Keratinocyte (primary cell): ENCODE results near the gene BOC.

Experiments
- CTCF ChIP-seq, 3 experiments: IDR thresholded peaks in 1 of 3; conservative IDR thresholded peaks in 1 of 3; optimal IDR thresholded peaks in 1 of 3; 2 replicates in 2 of 3; 3 replicates in 1 of 3; pipeline versions ENCODE3 to v1.5.1; 2011; ENCODE audit warnings: low read length in 3 of 3, mild to moderate bottlenecking in 3 of 3, moderate library complexity in 2 of 3, control low read depth in 1 of 3, inconsistent platforms in 1 of 3; ENCODE audit not compliant: insufficient read depth in 2 of 3; ENCODE audit errors: extremely low read depth in 1 of 3
- EZH2 ChIP-seq: IDR thresholded peaks from one replicate; pipeline ENCODE4 v1.6.1; 2012; ENCODE audit warnings: inconsistent platforms, mild to moderate bottlenecking, low read length, moderate library complexity

GRCh38 chr3:113331187-113331586 is 119.8 kb downstream of the BOC start:
- TF ChIP-seq CTCF (optimal IDR thresholded peaks at IDR 0.05 in 1 of 3, IDR thresholded peaks at IDR 0.05 in 1 of 3, conservative IDR thresholded peaks at IDR 0.05 in 1 of 3; ENCODE audit: extremely low read depth in 1 of 3, insufficient read depth in 2 of 3, low read length in 3 of 3), result no peak
- no peak for TF ChIP-seq EZH2
